Fibroblast of lung (primary cell): ENCODE data around the gene THOC1. TPM values are rescaled to one million over a fixed set of nuclear protein-coding genes. Genes with fewer than 3 reads are reported as not detected.
"Not testable (repeated sequence)": the region's sequence is repeated elsewhere in the genome, so short reads cannot be mapped to it uniquely, and the experiment has no call there.

Experiments
- DNase-seq, 2 donors: peaks; one replicate each; pipeline versions ENCODE4 v3.0.0 to v3.0.0-alpha.2; 2010; ENCODE audit warnings: low read depth in 2 of 2
- H2AFZ ChIP-seq: 2 replicates; pipeline ENCODE4 v1.5.1; 2012; ENCODE audit warnings: low read length, control low read depth, inconsistent platforms
- H3K27ac ChIP-seq: 2 replicates; pipeline ENCODE4 v1.5.1; 2011; ENCODE audit warnings: low read length, control low read depth; ENCODE audit not compliant: insufficient read depth
- H3K27me3 ChIP-seq: 2 replicates; pipeline ENCODE4 v1.5.1; 2011; ENCODE audit warnings: mild to moderate bottlenecking, low read length; ENCODE audit not compliant: control insufficient read depth, insufficient read depth
- H3K36me3 ChIP-seq: 2 replicates; pipeline ENCODE4 v1.5.1; 2011; ENCODE audit warnings: low read length; ENCODE audit not compliant: control insufficient read depth, insufficient read depth
- H3K4me1 ChIP-seq: 2 replicates; pipeline ENCODE4 v1.5.1; 2011; ENCODE audit warnings: low read length; ENCODE audit not compliant: control insufficient read depth, insufficient read depth; ENCODE audit errors: extremely low read depth
- H3K4me2 ChIP-seq: 2 replicates; pipeline ENCODE4 v1.5.1; 2011; ENCODE audit warnings: low read length, control low read depth; ENCODE audit not compliant: insufficient read depth; ENCODE audit errors: extremely low read depth
- H3K4me3 ChIP-seq, 4 experiments: fragments of 200-600 bp in 1 of 4; sonication (generic) in 1 of 4; replicated peaks in 1 of 4; 2 replicates each; pipeline ENCODE4 v1.5.1; 2011 to 2016; ENCODE audit warnings: low read length in 4 of 4, low read depth in 3 of 4, mild to moderate bottlenecking in 3 of 4, control low read depth in 2 of 4, inconsistent platforms in 1 of 4, mixed read lengths in 1 of 4; ENCODE audit not compliant: insufficient read depth in 1 of 4; ENCODE audit errors: control extremely low read depth in 1 of 4
- H3K79me2 ChIP-seq: 2 replicates; pipeline ENCODE4 v1.5.1; 2012; ENCODE audit warnings: mild to moderate bottlenecking, low read length, inconsistent platforms; ENCODE audit not compliant: control insufficient read depth, insufficient read depth
- H3K9ac ChIP-seq: 2 replicates; pipeline ENCODE4 v1.5.1; 2011; ENCODE audit warnings: mild to moderate bottlenecking, low read length, control low read depth; ENCODE audit not compliant: insufficient read depth
- H3K9me3 ChIP-seq: 2 replicates; pipeline ENCODE4 v1.5.1; 2012; ENCODE audit warnings: low read depth, low read length; ENCODE audit not compliant: control insufficient read depth, insufficient read depth
- H4K20me1 ChIP-seq: 2 replicates; pipeline ENCODE4 v1.5.1; 2011; ENCODE audit warnings: low read length; ENCODE audit not compliant: control insufficient read depth, insufficient read depth; ENCODE audit errors: extremely low read depth
- CTCF ChIP-seq, 2 donors: IDR thresholded peaks in 1 of 2; conservative IDR thresholded peaks in 1 of 2; 1 replicate in 1 of 2; 2 replicates in 1 of 2; pipeline ENCODE4 v1.5.1; 2011 to 2012; ENCODE audit warnings: low read length in 2 of 2, control low read depth in 1 of 2, inconsistent platforms in 1 of 2, low read depth in 1 of 2, mild to moderate bottlenecking in 1 of 2
- EZH2 ChIP-seq: IDR thresholded peaks from 2 replicates; pipeline ENCODE4 v1.5.1; 2012; ENCODE audit warnings: low read length, control low read depth, mild to moderate bottlenecking; ENCODE audit errors: missing control alignments
- polyA plus RNA-seq, 2 donors: library from polyadenylated mRNA; depleted of rRNA in 1 of 2; stranded (reverse) in 1 of 2; unstranded in 1 of 2; fragments of >200 nt; gene quantifications; 2 replicates each; pipeline ENCODE4 v1.2.1, GENCODE V29; 2011 to 2012; ENCODE audit warnings: missing spikeins in 1 of 2
- total RNA-seq: library from RNA; depleted of rRNA; stranded (reverse); fragments of >200 nt; gene quantifications from 2 replicates; pipeline ENCODE4 v1.2.1, GENCODE V29; 2014

The THOC1 gene
- total and polyA plus RNA-seq, 2 donors (not counting 1 experiment from before 2014, with no cell fraction given), result 18.2 to 35.2 TPM

GRCh38 chr18:310042-310441, 42.2 kb upstream of the THOC1 start:
- no peak for TF ChIP-seq EZH2
- no peak for TF ChIP-seq CTCF (conservative IDR thresholded peaks at IDR 0.05 in 1 of 2, IDR thresholded peaks at IDR 0.05 in 1 of 2; ENCODE audit: low read depth in 1 of 2, low read length in 2 of 2)
- H3K4me1 ChIP-seq, result no peaks in the 10 kb centered on the region

GRCh38 chr18:308086-308485, 40.2 kb upstream of the THOC1 start:
- H3K9me3 ChIP-seq, H3K4me3 ChIP-seq, H3K4me1 ChIP-seq, H3K27ac ChIP-seq, H3K4me2 ChIP-seq, DNase-seq, H3K79me2 ChIP-seq, H3K9ac ChIP-seq, H3K36me3 ChIP-seq, H2AFZ ChIP-seq, H4K20me1 ChIP-seq: not testable (repeated sequence)
- H3K27me3 ChIP-seq, result peaks cover 24% of the 10 kb centered on the region

More at GRCh38 chr18:310042-310441, 42.2 kb upstream of the THOC1 start:
- peaks cover 24% of the 10 kb centered on the region for H3K27me3 ChIP-seq
- no peak for DNase-seq
- H2AFZ ChIP-seq, result no peak overlapping the region
- no peak overlapping the region for H3K9ac ChIP-seq
- H3K36me3 ChIP-seq, result no peaks in the 10 kb centered on the region
- H4K20me1 ChIP-seq, result no peaks in the 10 kb centered on the region
- no peaks in the 10 kb centered on the region for H3K9me3 ChIP-seq
- H3K27ac ChIP-seq, result no peak overlapping the region
- no peak overlapping the region for H3K4me3 ChIP-seq
- H3K4me2 ChIP-seq, result no peak overlapping the region
- H3K79me2 ChIP-seq, result no peaks in the 10 kb centered on the region

- Histone ChIP-seq H3K27ac (no peak overlapping the region), H3K79me2 (no peaks in the 10 kb centered on the region), H3K4me1 (no peaks in the 10 kb centered on the region), H3K4me3 (no peak overlapping the region), H3K36me3 (no peaks in the 10 kb centered on the region), H4K20me1 (no peaks in the 10 kb centered on the region), H3K9me3 (no peaks in the 10 kb centered on the region), H3K9ac (no peak overlapping the region), H3K4me2 (no peak overlapping the region), H2AFZ (no peak overlapping the region), H3K27me3 (peaks cover 24% of the 10 kb centered on the region)
- TF ChIP-seq CTCF (conservative IDR thresholded peaks at IDR 0.05 in 1 of 2, IDR thresholded peaks at IDR 0.05 in 1 of 2; ENCODE audit: low read depth in 1 of 2, low read length in 2 of 2) (no peak), EZH2 (no peak)
- no peak for DNase-seq
Measured at GRCh38 chr18:306608-307255, 38.9 kb upstream of the THOC1 start.
